Neural cell (in vitro differentiated cells): Measurements from ENCODE around the gene RNASE4. TPM values are rescaled to one million over a fixed set of nuclear protein-coding genes. Genes with fewer than 3 reads are reported as not detected.

Experiments
- H2AFZ ChIP-seq: fragments of 200-600, 300-800 bp; sonication (generic), shearing (Covaris generic); 2 replicates; pipeline ENCODE4 v1.6.0; 2014; ENCODE audit warnings: low read depth, mild to moderate bottlenecking, antibody characterized with exemption, low read length, moderate library complexity
- H3F3A ChIP-seq: fragments of 200-600 bp; shearing (Covaris generic); 2 replicates; pipeline ENCODE4 v1.6.1; 2016; ENCODE audit warnings: mild to moderate bottlenecking, moderate library complexity, mixed read lengths, antibody characterized with exemption, low read length; ENCODE audit not compliant: insufficient read depth, poor library complexity, severe bottlenecking
- H3K27ac ChIP-seq: fragments of 200-600, 300-800 bp; sonication (generic), shearing (Covaris generic); 2 replicates; pipeline ENCODE4 v1.5.1; 2014; ENCODE audit warnings: mild to moderate bottlenecking, low read length, moderate library complexity
- H3K27me3 ChIP-seq: fragments of 300-800, 200-600 bp; sonication (generic), shearing (Covaris generic); 2 replicates; pipeline ENCODE4 v1.6.0; 2014; ENCODE audit warnings: mild to moderate bottlenecking, low read depth, low read length, moderate library complexity; ENCODE audit not compliant: insufficient read depth
- H3K36me3 ChIP-seq: fragments of 300-800, 200-600 bp; sonication (generic), shearing (Covaris generic); 2 replicates; pipeline ENCODE4 v1.5.1; 2014; ENCODE audit warnings: mild to moderate bottlenecking, antibody characterized with exemption, low read length, moderate library complexity; ENCODE audit not compliant: insufficient read depth
- H3K4me2 ChIP-seq: fragments of 300-800, 200-600 bp; sonication (generic), shearing (Covaris generic); 2 replicates; pipeline ENCODE4 v1.6.0; 2014; ENCODE audit warnings: mild to moderate bottlenecking, low read length
- H3K4me3 ChIP-seq: fragments of 300-800, 200-600 bp; sonication (generic), shearing (Covaris generic); 2 replicates; pipeline ENCODE4 v1.5.1; 2014; ENCODE audit warnings: mild to moderate bottlenecking, low read length, moderate library complexity
- H3K79me2 ChIP-seq: fragments of 200-600 bp; shearing (Covaris generic); replicated peaks from 2 replicates; pipeline ENCODE4 v1.6.0; 2014; ENCODE audit warnings: mild to moderate bottlenecking, low read length, moderate library complexity; ENCODE audit not compliant: insufficient read depth
- H3K9ac ChIP-seq: fragments of 300-800, 200-600 bp; sonication (generic), shearing (Covaris generic); 2 replicates; pipeline ENCODE4 v1.6.1; 2016; ENCODE audit warnings: mild to moderate bottlenecking, low read length, mixed read lengths
- H3K9me2 ChIP-seq: fragments of 200-600 bp; shearing (Covaris generic); 2 replicates; pipeline ENCODE4 v1.6.1; 2016; ENCODE audit warnings: mild to moderate bottlenecking, low read length, mixed read lengths; ENCODE audit not compliant: insufficient read depth
- H3K9me3 ChIP-seq: fragments of 200-600, 300-800 bp; sonication (generic), shearing (Covaris generic); 2 replicates; pipeline ENCODE4 v1.6.1; 2016; ENCODE audit warnings: mild to moderate bottlenecking, mixed run types, low read length, moderate library complexity, mixed read lengths
- H4K20me1 ChIP-seq: fragments of 200-600 bp; shearing (Covaris generic); 2 replicates; pipeline ENCODE4 v1.6.1; 2016; ENCODE audit warnings: mild to moderate bottlenecking, mixed run types; ENCODE audit not compliant: insufficient read depth
- CTCF ChIP-seq: fragments of 450-650 bp; IDR thresholded peaks from 2 replicates; pipeline ENCODE4 v1.5.1; 2014; ENCODE audit warnings: antibody characterized with exemption, mild to moderate bottlenecking, moderate library complexity; ENCODE audit not compliant: poor library complexity, severe bottlenecking
- EP300 ChIP-seq: fragments of 450-650 bp; conservative IDR thresholded peaks from 2 replicates; pipeline ENCODE4 v1.6.1; 2014; ENCODE audit warnings: antibody characterized with exemption, mild to moderate bottlenecking, moderate library complexity; ENCODE audit not compliant: poor library complexity, severe bottlenecking
- EZH2 ChIP-seq: fragments of 200-600, 300-800 bp; shearing (Covaris generic), sonication (generic); IDR thresholded peaks from 2 replicates; pipeline ENCODE4 v1.6.1; 2014; ENCODE audit warnings: antibody characterized with exemption, low read length, borderline replicate concordance, mild to moderate bottlenecking; ENCODE audit not compliant: insufficient read depth, poor library complexity, severe bottlenecking
- MXI1 ChIP-seq: fragments of 450-650 bp; conservative IDR thresholded peaks from 2 replicates; pipeline ENCODE4 v1.6.1; 2014; ENCODE audit warnings: antibody characterized with exemption, mild to moderate bottlenecking; ENCODE audit not compliant: poor library complexity, severe bottlenecking
- POLR2AphosphoS5 ChIP-seq: IDR thresholded peaks from 2 replicates; pipeline ENCODE4 v1.6.1; 2012
- RAD21 ChIP-seq: fragments of 450-650 bp; conservative IDR thresholded peaks from 2 replicates; pipeline ENCODE4 v1.6.1; 2014; ENCODE audit warnings: antibody characterized with exemption, mild to moderate bottlenecking, moderate library complexity
- REST ChIP-seq: IDR thresholded peaks from 2 replicates; pipeline ENCODE4 v1.6.1; 2012; ENCODE audit warnings: borderline replicate concordance
- SMC3 ChIP-seq: fragments of 450-650 bp; conservative IDR thresholded peaks from 2 replicates; pipeline ENCODE4 v1.6.1; 2014; ENCODE audit warnings: antibody characterized with exemption, mild to moderate bottlenecking, moderate library complexity; ENCODE audit not compliant: poor library complexity
- TAF1 ChIP-seq: IDR thresholded peaks from 2 replicates; pipeline ENCODE4 v1.6.1; 2012; ENCODE audit warnings: low read depth
- polyA plus RNA-seq: library from polyadenylated mRNA; depleted of rRNA; stranded (reverse); fragments of >200 nt; gene quantifications from 2 replicates; pipeline ENCODE4 v1.2.3, GENCODE V29; 2014

The RNASE4 gene
- polyA plus RNA-seq, 1 donor from 2014 or later, result 1.1 TPM

- Histone ChIP-seq H3K9me3 (no peaks in the 10 kb centered on the region), H3K4me2 (no peak overlapping the region), H3K27ac (no peak overlapping the region), H2AFZ (no peak overlapping the region), H3K9ac (no peak overlapping the region), H3K36me3 (no peaks in the 10 kb centered on the region), H3F3A (no peaks in the 10 kb centered on the region), H3K4me3 (no peak overlapping the region), H3K27me3 (peaks cover 63% of the 10 kb centered on the region), H4K20me1 (no peaks in the 10 kb centered on the region), H3K79me2 (no peaks in the 10 kb centered on the region), H3K9me2 (no peaks in the 10 kb centered on the region)
- TF ChIP-seq TAF1 (no peak), RAD21 (no peak), EP300 (no peak), CTCF (no peak), REST (no peak), POLR2AphosphoS5 (no peak), MXI1 (no peak), SMC3 (no peak), EZH2 (no peak)
Measured at GRCh38 chr14:20655851-20656250, 28.5 kb upstream of the RNASE4 start.

GRCh38 chr14:20656274-20656673 lies 28.1 kb upstream of the RNASE4 start:
- no peaks in the 10 kb centered on the region for H3K9me3 ChIP-seq
- H3K27ac ChIP-seq, result no peak overlapping the region
- H3K27me3 ChIP-seq, result peaks cover 64% of the 10 kb centered on the region
- no peak overlapping the region for H2AFZ ChIP-seq
- no peaks in the 10 kb centered on the region for H3K9me2 ChIP-seq
- no peaks in the 10 kb centered on the region for H3K79me2 ChIP-seq
- no peaks in the 10 kb centered on the region for H3F3A ChIP-seq
- H3K9ac ChIP-seq, result no peak overlapping the region
- no peaks in the 10 kb centered on the region for H3K36me3 ChIP-seq
- no peaks in the 10 kb centered on the region for H4K20me1 ChIP-seq
- TF ChIP-seq EP300 (no peak), RAD21 (no peak), EZH2 (no peak), CTCF (no peak)
- H3K4me3 ChIP-seq, result no peak overlapping the region
- H3K4me2 ChIP-seq, result no peak overlapping the region
